ENCODE measurements around the gene PLEKHM2. TPM values are rescaled to one million over a fixed set of nuclear protein-coding genes. Genes with fewer than 3 reads are reported as not detected.

The PLEKHM2 gene
- total RNA-seq, 1 experiment from 2014 or later = 53.9 TPM

- H3K27me3 ChIP-seq (replicated peaks; ENCODE audit: insufficient read depth, low read depth, low read length, poor library complexity) = no peaks in the 10 kb centered on the region
- no TSS peak for BruUV-seq (replicated peaks)
- no peaks in the 10 kb centered on the region for H3K36me3 ChIP-seq (ENCODE audit: insufficient read depth, low read length, poor library complexity, severe bottlenecking)
- no peak for DNase-seq (ENCODE audit: low spot score)
- H3K4me3 ChIP-seq (ENCODE audit: low read depth, low read length, poor library complexity, severe bottlenecking) = no peak overlapping the region
- peaks cover 10% of the 10 kb centered on the region for H3K4me1 ChIP-seq (ENCODE audit: insufficient read depth, low read length, poor library complexity, severe bottlenecking)
- TF ChIP-seq CTCF (conservative IDR thresholded peaks at IDR 0.05; ENCODE audit: low read depth, low read length) (no peak), EZH2 (IDR thresholded peaks at IDR 0.05; ENCODE audit: borderline replicate concordance, low read depth, low read length, poor library complexity, severe bottlenecking) (no peak)
- intact Hi-C loops (cut with micrococcal nuclease; ENCODE audit: unreplicated experiment) = no loop called here
- ChIA-PET CTCF (interaction anchor here (0.6 kb wide), 1 partner anchor 85 kb away, joined by 6 read pairs; no protein-coding TSS in a partner anchor), POLR2A (ENCODE audit: low non-redundant PET) (no interaction called here)
- no peak overlapping the region for H3K27ac ChIP-seq (ENCODE audit: low read depth, low read length, poor library complexity, severe bottlenecking)
- H3K9me3 ChIP-seq (ENCODE audit: low read depth, low read length, poor library complexity, severe bottlenecking) = no peaks in the 10 kb centered on the region
Measured at GRCh38 chr1:15706751-15707150, 22.6 kb downstream of the PLEKHM2 start.

DNA sequence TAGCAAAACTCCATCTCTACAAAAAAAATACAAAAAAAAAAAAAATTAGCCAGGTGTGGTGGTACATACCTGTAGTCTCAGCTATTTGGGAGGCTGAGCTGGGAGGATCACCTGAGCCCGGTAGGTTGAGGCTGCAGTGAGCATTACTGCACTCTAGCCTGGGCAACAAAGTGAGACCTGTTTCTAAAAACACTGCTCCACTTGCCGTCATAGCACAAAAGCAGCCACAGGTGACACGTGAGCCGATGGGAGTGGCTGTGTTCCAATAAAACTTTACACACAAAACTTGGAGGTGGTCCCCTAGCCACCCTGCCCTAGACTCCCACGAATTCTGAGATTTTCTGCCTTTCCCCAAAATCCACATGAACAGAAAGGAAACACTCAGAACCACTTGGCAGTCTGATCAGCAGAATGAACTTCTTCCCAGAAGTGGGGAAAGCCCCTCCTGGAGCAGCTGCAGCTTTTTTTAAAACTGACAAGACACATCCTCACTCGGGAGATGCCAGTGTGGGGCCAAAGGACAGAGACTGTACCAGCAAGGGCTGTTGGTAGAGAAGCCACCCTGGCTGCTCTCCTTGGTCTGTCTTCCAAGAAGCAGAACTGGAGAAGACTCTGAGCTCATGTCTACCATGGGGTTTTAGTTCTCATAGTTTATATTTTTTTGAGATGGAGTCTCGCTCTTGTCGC, 23.3 kb downstream of the PLEKHM2 start:
- TF ChIP-seq CTCF (conservative IDR thresholded peaks at IDR 0.05; ENCODE audit: low read depth, low read length) (no peak), EZH2 (IDR thresholded peaks at IDR 0.05; ENCODE audit: borderline replicate concordance, low read depth, low read length, poor library complexity, severe bottlenecking) (no peak)
- Histone ChIP-seq H3K36me3 (ENCODE audit: insufficient read depth, low read length, poor library complexity, severe bottlenecking) (no peaks in the 10 kb centered on the region), H3K27ac (ENCODE audit: low read depth, low read length, poor library complexity, severe bottlenecking) (no peak overlapping the region), H3K27me3 (replicated peaks; ENCODE audit: insufficient read depth, low read depth, low read length, poor library complexity) (no peaks in the 10 kb centered on the region), H3K4me1 (ENCODE audit: insufficient read depth, low read length, poor library complexity, severe bottlenecking) (peaks cover 10% of the 10 kb centered on the region), H3K4me3 (ENCODE audit: low read depth, low read length, poor library complexity, severe bottlenecking) (no peak overlapping the region), H3K9me3 (ENCODE audit: low read depth, low read length, poor library complexity, severe bottlenecking) (no peaks in the 10 kb centered on the region)
- intact Hi-C loops (cut with micrococcal nuclease; ENCODE audit: unreplicated experiment) = no loop called here
- ChIA-PET CTCF (no interaction called here), POLR2A (ENCODE audit: low non-redundant PET) (no interaction called here)
- DNase-seq (ENCODE audit: low spot score) = no peak
- BruUV-seq (replicated peaks) = no TSS peak

DNA sequence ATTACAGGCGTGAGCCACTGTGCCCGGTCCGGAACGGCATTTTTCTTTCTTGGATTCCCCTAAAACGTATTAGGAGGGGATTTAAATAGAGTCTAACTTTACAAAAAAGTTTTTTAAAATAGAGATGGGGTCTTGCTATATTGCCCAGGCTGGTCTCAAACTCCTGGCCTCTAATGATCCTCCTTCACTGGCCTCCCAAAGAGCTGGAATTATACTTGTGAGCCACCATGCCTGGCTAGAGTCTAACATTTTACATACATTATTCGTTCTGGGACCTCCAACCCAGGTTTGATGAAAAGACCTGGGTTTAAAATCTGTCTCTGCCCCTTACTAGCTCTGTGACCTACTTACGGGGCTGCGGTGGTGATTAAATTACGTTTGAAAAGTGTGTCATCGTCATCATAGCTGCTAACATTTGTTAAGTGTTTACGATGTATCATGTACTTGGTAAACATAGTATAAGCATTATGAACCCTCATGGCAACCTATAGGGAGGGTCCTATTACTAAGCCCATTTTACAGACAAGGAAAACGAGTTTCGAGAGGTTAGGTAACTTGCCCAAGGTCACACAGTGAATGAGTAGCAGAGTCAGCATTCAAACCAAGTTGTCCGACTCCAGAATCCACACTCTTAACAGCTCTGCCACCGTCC, 24.5 kb downstream of the PLEKHM2 start:
- Histone ChIP-seq H3K27ac (ENCODE audit: low read depth, low read length, poor library complexity, severe bottlenecking) (no peak overlapping the region), H3K9me3 (ENCODE audit: low read depth, low read length, poor library complexity, severe bottlenecking) (no peaks in the 10 kb centered on the region), H3K4me1 (ENCODE audit: insufficient read depth, low read length, poor library complexity, severe bottlenecking) (peaks cover 2% of the 10 kb centered on the region), H3K36me3 (ENCODE audit: insufficient read depth, low read length, poor library complexity, severe bottlenecking) (no peaks in the 10 kb centered on the region), H3K27me3 (replicated peaks; ENCODE audit: insufficient read depth, low read depth, low read length, poor library complexity) (no peaks in the 10 kb centered on the region), H3K4me3 (ENCODE audit: low read depth, low read length, poor library complexity, severe bottlenecking) (no peak overlapping the region)
- TF ChIP-seq EZH2 (IDR thresholded peaks at IDR 0.05; ENCODE audit: borderline replicate concordance, low read depth, low read length, poor library complexity, severe bottlenecking) (no peak), CTCF (conservative IDR thresholded peaks at IDR 0.05; ENCODE audit: low read depth, low read length) (no peak)
- DNase-seq (ENCODE audit: low spot score) = no peak
- POLR2A ChIA-PET (ENCODE audit: low non-redundant PET) = no interaction called here
- CTCF ChIA-PET = no interaction called here
- intact Hi-C loops (cut with micrococcal nuclease; ENCODE audit: unreplicated experiment) = no loop called here
- BruUV-seq (replicated peaks) = no TSS peak

Measured in A673 (cell line).